ENCODE measurements around the gene AGBL4. TPM values are rescaled to one million over a fixed set of nuclear protein-coding genes. Genes with fewer than 3 reads are reported as not detected.

Gene AGBL4
- total and polyA plus RNA-seq, 2 of the 13 experiments (the other 11 are each of a cell fraction or from before 2014, with no cell fraction given) = not detected

DNA sequence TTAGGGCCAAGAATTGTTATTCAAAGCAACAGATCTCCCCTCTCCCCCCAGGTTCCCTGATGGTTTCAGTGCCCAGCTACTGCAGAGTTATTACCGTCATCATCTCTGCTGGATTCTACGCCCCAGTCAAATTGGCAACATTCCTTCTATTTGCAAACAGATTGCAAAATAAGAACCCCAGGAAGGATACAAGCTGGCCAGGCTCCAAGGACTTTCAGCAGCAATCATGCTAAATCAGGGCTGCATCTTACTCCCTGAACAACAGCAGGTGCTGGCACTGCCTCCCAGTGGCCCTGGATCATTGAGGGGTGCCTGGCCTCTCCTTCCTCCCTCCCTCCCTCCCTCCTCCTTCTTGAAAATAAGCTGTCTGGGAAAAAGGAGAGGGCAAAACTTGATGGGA is 725.5 kb downstream of the AGBL4 start:
- WGBS (ENCODE audit: low lambda C conversion rate) = 0% methylated on average over 2 of the region's 2 CpGs
- TF ChIP-seq NR2F2 (IDR thresholded peaks at IDR 0.05; ENCODE audit: borderline replicate concordance, low read depth) (no peak), KLF16 (CRISPR knock-in tag; IDR thresholded peaks at IDR 0.05) (no peak), MIER2 (CRISPR knock-in tag; IDR thresholded peaks at IDR 0.05) (no peak), TP53 (CRISPR knock-in tag; conservative IDR thresholded peaks at IDR 0.05) (no peak)

DNA sequence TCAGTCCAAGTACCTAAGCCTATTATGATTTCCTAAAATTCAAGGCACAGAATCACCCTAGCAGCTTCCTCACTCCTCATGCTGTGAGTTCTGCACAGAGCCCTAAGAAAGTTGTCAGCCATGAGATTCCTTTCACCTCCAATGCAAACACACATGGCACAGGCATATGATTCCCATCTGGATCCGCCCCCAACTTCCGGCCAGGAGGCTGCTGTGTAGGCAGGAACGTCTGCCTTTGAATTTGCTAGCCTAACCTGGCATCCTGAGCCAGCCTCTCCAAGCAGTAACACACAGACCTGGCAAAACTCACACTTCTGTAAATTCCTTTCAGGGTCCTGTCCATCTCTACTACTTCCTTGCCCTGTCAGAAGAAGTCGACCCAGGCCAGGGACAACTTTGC is 726.0 kb downstream of the AGBL4 start:
- DNase-seq (ENCODE audit: low spot score) = no peak
- peaks cover 93% of the 10 kb centered on the region for H3K9me3 ChIP-seq (ENCODE audit: low read length)
- intact Hi-C loops (cut with micrococcal nuclease; ENCODE audit: unreplicated experiment) = no loop called here
- no peaks in the 10 kb centered on the region for H3K27me3 ChIP-seq (ENCODE audit: control insufficient read depth in 1 of 2, insufficient read depth in 2 of 2, low read length in 2 of 2)
- ChIA-PET POLR2A (no interaction called here), CTCF (ENCODE audit: low intra/inter-chr PET ratio, low total read pairs) (no interaction called here)
- no peaks in the 10 kb centered on the region for H3K36me3 ChIP-seq (replicated peaks in 1 of 2; ENCODE audit: control insufficient read depth in 1 of 2, insufficient read depth in 2 of 2, low read length in 2 of 2)
- ATAC-seq = no peak
- H3K79me2 ChIP-seq (ENCODE audit: insufficient read depth, low read length) = no peaks in the 10 kb centered on the region
- H4K20me1 ChIP-seq (ENCODE audit: insufficient read depth, low read length) = no peaks in the 10 kb centered on the region
- no peaks in the 10 kb centered on the region for H3K4me1 ChIP-seq (ENCODE audit: insufficient read depth, low read length)
- no peak overlapping the region for H3K27ac ChIP-seq (ENCODE audit: extremely low read length, insufficient read depth, low read length)
- TF ChIP-seq, protein P1, sequence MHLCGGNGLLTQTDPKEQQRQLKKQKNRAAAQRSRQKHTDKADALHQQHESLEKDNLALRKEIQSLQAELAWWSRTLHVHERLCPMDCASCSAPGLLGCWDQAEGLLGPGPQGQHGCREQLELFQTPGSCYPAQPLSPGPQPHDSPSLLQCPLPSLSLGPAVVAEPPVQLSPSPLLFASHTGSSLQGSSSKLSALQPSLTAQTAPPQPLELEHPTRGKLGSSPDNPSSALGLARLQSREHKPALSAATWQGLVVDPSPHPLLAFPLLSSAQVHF (CRISPR knock-in tag; IDR thresholded peaks at IDR 0.05) = no peak
- no peak for TF ChIP-seq LRRFIP1 (CRISPR knock-in tag; conservative IDR thresholded peaks at IDR 0.05)
- TF ChIP-seq GTF3A (CRISPR knock-in tag; conservative IDR thresholded peaks at IDR 0.05) = no peak
- TF ChIP-seq HOXA3 (CRISPR knock-in tag; IDR thresholded peaks at IDR 0.05) = no peak
- TF ChIP-seq RXRA (CRISPR knock-in tag; IDR thresholded peaks at IDR 0.05) = no peak
- no peak for TF ChIP-seq PBX2 (CRISPR knock-in tag; IDR thresholded peaks at IDR 0.05)
- no peak for FAIRE-seq
- no peak overlapping the region for H3K9ac ChIP-seq (ENCODE audit: insufficient read depth, low read depth, low read length)
- in situ Hi-C loops (cut with HindIII; ENCODE audit: extremely low pct_ligation_motif_present, low pct_unique_long_range_greater_than_20kb) = no loop called here
- WGBS (ENCODE audit: low lambda C conversion rate) = 3% methylated on average over 4 of the region's 4 CpGs
- no peak overlapping the region for H3K4me3 ChIP-seq (replicated peaks in 1 of 3; ENCODE audit: insufficient read depth in 1 of 3, low read depth in 2 of 3, low read length in 3 of 3)
- no TSS peak for BruUV-seq (replicated peaks)
- H3K4me2 ChIP-seq (ENCODE audit: low read depth, low read length) = no peak overlapping the region
- H2AFZ ChIP-seq (ENCODE audit: low read length) = no peak overlapping the region

More for the DNA sequence above, 725.5 kb downstream of the AGBL4 start:
- no peaks in the 10 kb centered on the region for H3K36me3 ChIP-seq (replicated peaks in 1 of 2; ENCODE audit: control insufficient read depth in 1 of 2, insufficient read depth in 2 of 2, low read length in 2 of 2)
- no peak overlapping the region for H3K27ac ChIP-seq (ENCODE audit: extremely low read length, insufficient read depth, low read length)
- no peak overlapping the region for H3K4me2 ChIP-seq (ENCODE audit: low read depth, low read length)
- BruUV-seq (replicated peaks) = no TSS peak
- ChIA-PET POLR2A (no interaction called here), CTCF (ENCODE audit: low intra/inter-chr PET ratio, low total read pairs) (no interaction called here)
- intact Hi-C loops (cut with micrococcal nuclease; ENCODE audit: unreplicated experiment) (no loop called here), in situ Hi-C loops (cut with HindIII; ENCODE audit: extremely low pct_ligation_motif_present, low pct_unique_long_range_greater_than_20kb) (no loop called here)
- no peaks in the 10 kb centered on the region for H3K79me2 ChIP-seq (ENCODE audit: insufficient read depth, low read length)
- no peak for ATAC-seq
- no peak for FAIRE-seq
- DNase-seq (ENCODE audit: low spot score) = no peak
- H3K9ac ChIP-seq (ENCODE audit: insufficient read depth, low read depth, low read length) = no peak overlapping the region
- peaks cover 94% of the 10 kb centered on the region for H3K9me3 ChIP-seq (ENCODE audit: low read length)
- H3K4me1 ChIP-seq (ENCODE audit: insufficient read depth, low read length) = no peaks in the 10 kb centered on the region
- H3K27me3 ChIP-seq (ENCODE audit: control insufficient read depth in 1 of 2, insufficient read depth in 2 of 2, low read length in 2 of 2) = no peaks in the 10 kb centered on the region
- H2AFZ ChIP-seq (ENCODE audit: low read length) = no peak overlapping the region
- no peaks in the 10 kb centered on the region for H4K20me1 ChIP-seq (ENCODE audit: insufficient read depth, low read length)
- no peak overlapping the region for H3K4me3 ChIP-seq (replicated peaks in 1 of 3; ENCODE audit: insufficient read depth in 1 of 3, low read depth in 2 of 3, low read length in 3 of 3)
